Hippocampal formation (tissue), 2 donors: ENCODE measurements around the gene LITAFD.
"Not testable (repeated sequence)": the region's sequence is repeated elsewhere in the genome, so short reads cannot be mapped to it uniquely, and the experiment has no call there.

Experiments
- DNase-seq, 2 donors: peaks; one replicate each; lab custom pipeline; 2025; lab: John Stamatoyannopoulos, UW

LITAFD gene

GRCh38 chr16:8858994-8859912, 22.9 kb upstream of the LITAFD start:
- DNase-seq, result no peak

GRCh38 chr16:8859913-8860881, 22.0 kb upstream of the LITAFD start:
- no peak for DNase-seq

- no peak for DNase-seq
These were observed 20.4 kb upstream of the LITAFD start for GRCh38 chr16:8861563-8862308.

- no peak for DNase-seq
These were observed 19.6 kb upstream of the LITAFD start for GRCh38 chr16:8862309-8863130.

- peak; percentile 91 to 92 for DNase-seq
These were observed 18.3 kb upstream of the LITAFD start for GRCh38 chr16:8863594-8864424.

GRCh38 chr16:8864480-8865110, 17.6 kb upstream of the LITAFD start:
- DNase-seq, result no peak

- DNase-seq, result no peak
These were observed 16.8 kb upstream of the LITAFD start for GRCh38 chr16:8865145-8865882.

- peak; percentile 34 to 51 for DNase-seq
These were observed 15.8 kb upstream of the LITAFD start for GRCh38 chr16:8866118-8866883.

GRCh38 chr16:8866884-8867215, 15.3 kb upstream of the LITAFD start:
- DNase-seq, result no peak

GRCh38 chr16:8867216-8867931, 14.8 kb upstream of the LITAFD start:
- DNase-seq, result peak in 1 of 2 donors; percentile 40

GRCh38 chr16:8867932-8868415, 14.2 kb upstream of the LITAFD start:
- no peak for DNase-seq

- DNase-seq, result peak; percentile 86 to 90
These were observed 13.5 kb upstream of the LITAFD start, which contains the start of gene CARHSP1 for GRCh38 chr16:8868416-8869211. CARHSP1 (minus strand) TSS chr16:8869006; CDS start chr16:8859328, 9,678 bp downstream.

GRCh38 chr16:8869212-8869987, 12.8 kb upstream of the LITAFD start:
- no peak for DNase-seq

- not testable (repeated sequence) for DNase-seq
These were observed 12.2 kb upstream of the LITAFD start for GRCh38 chr16:8869988-8870241.

- no peak for DNase-seq
These were observed 10.1 kb upstream of the LITAFD start for GRCh38 chr16:8872071-8872470.
